ENCODE results near the gene CTNNBL1. TPM values are rescaled to one million over a fixed set of nuclear protein-coding genes. Genes with fewer than 3 reads are reported as not detected.

Gene CTNNBL1
- total and polyA plus RNA-seq, 2 experiments from 2014 or later: 27.6 to 55.0 TPM

GRCh38 chr20:37770908-37771307, 77.1 kb downstream of the CTNNBL1 start:
- H3K4me3 ChIP-seq: no peak overlapping the region
- H4K20me1 ChIP-seq (ENCODE audit: insufficient read depth, poor library complexity, severe bottlenecking): no peaks in the 10 kb centered on the region
- no peaks in the 10 kb centered on the region for H3K79me2 ChIP-seq
- 91% methylated on average over 5 of the region's 5 CpGs for WGBS (ENCODE audit: low lambda C conversion rate, missing lambda C conversion rate)
- no peaks in the 10 kb centered on the region for H3K27me3 ChIP-seq
- no peak overlapping the region for H3K27ac ChIP-seq
- no peak for DNase-seq (ENCODE audit: low spot score)
- no peaks in the 10 kb centered on the region for H3K9me3 ChIP-seq (ENCODE audit: low read depth)
- H3K9me2 ChIP-seq (replicated peaks; ENCODE audit: insufficient read depth): no peaks in the 10 kb centered on the region
- H3K36me3 ChIP-seq (replicated peaks; ENCODE audit: insufficient read depth, low read depth): no peaks in the 10 kb centered on the region
- H2AFZ ChIP-seq: no peak overlapping the region
- TF ChIP-seq EZH2 (IDR thresholded peaks at IDR 0.05; ENCODE audit: borderline replicate concordance): no peak
- no peak for TF ChIP-seq CTCF (IDR thresholded peaks at IDR 0.05; ENCODE audit: poor library complexity)
- no peak for TF ChIP-seq EZH2phosphoT487 (IDR thresholded peaks at IDR 0.05; ENCODE audit: low read depth, severe bottlenecking, unreplicated experiment)
- H3K4me2 ChIP-seq: no peak overlapping the region
- no peaks in the 10 kb centered on the region for H3K4me1 ChIP-seq (ENCODE audit: insufficient read depth)

GRCh38 chr20:37773291-37773826, 79.5 kb downstream of the CTNNBL1 start:
- DNase-seq (ENCODE audit: low spot score): no peak
- H3K4me2 ChIP-seq: no peak overlapping the region
- no peak overlapping the region for H3K4me3 ChIP-seq
- no peaks in the 10 kb centered on the region for H3K4me1 ChIP-seq (ENCODE audit: insufficient read depth)
- H3K27me3 ChIP-seq: no peaks in the 10 kb centered on the region
- no peak overlapping the region for H2AFZ ChIP-seq
- H3K9me2 ChIP-seq (replicated peaks; ENCODE audit: insufficient read depth): no peaks in the 10 kb centered on the region
- H4K20me1 ChIP-seq (ENCODE audit: insufficient read depth, poor library complexity, severe bottlenecking): no peaks in the 10 kb centered on the region
- no peak overlapping the region for H3K27ac ChIP-seq
- TF ChIP-seq EZH2phosphoT487 (IDR thresholded peaks at IDR 0.05; ENCODE audit: low read depth, severe bottlenecking, unreplicated experiment) (no peak), EZH2 (IDR thresholded peaks at IDR 0.05; ENCODE audit: borderline replicate concordance) (no peak), CTCF (IDR thresholded peaks at IDR 0.05; ENCODE audit: poor library complexity) (no peak)
- H3K79me2 ChIP-seq: no peaks in the 10 kb centered on the region
- no peaks in the 10 kb centered on the region for H3K36me3 ChIP-seq (replicated peaks; ENCODE audit: insufficient read depth, low read depth)
- WGBS (ENCODE audit: low lambda C conversion rate, missing lambda C conversion rate): 89% methylated on average over 1 of the region's 1 CpG
- H3K9me3 ChIP-seq (ENCODE audit: low read depth): no peaks in the 10 kb centered on the region

- TF ChIP-seq EZH2 (IDR thresholded peaks at IDR 0.05; ENCODE audit: borderline replicate concordance) (no peak), EZH2phosphoT487 (IDR thresholded peaks at IDR 0.05; ENCODE audit: low read depth, severe bottlenecking, unreplicated experiment) (no peak), CTCF (IDR thresholded peaks at IDR 0.05; ENCODE audit: poor library complexity) (no peak)
- Histone ChIP-seq H3K27me3 (no peaks in the 10 kb centered on the region), H3K4me2 (no peak overlapping the region), H3K4me3 (no peak overlapping the region), H3K9me2 (replicated peaks; ENCODE audit: insufficient read depth) (no peaks in the 10 kb centered on the region), H3K4me1 (ENCODE audit: insufficient read depth) (no peaks in the 10 kb centered on the region), H4K20me1 (ENCODE audit: insufficient read depth, poor library complexity, severe bottlenecking) (no peaks in the 10 kb centered on the region), H3K36me3 (replicated peaks; ENCODE audit: insufficient read depth, low read depth) (no peaks in the 10 kb centered on the region), H2AFZ (no peak overlapping the region), H3K27ac (no peak overlapping the region), H3K9me3 (ENCODE audit: low read depth) (no peaks in the 10 kb centered on the region), H3K79me2 (no peaks in the 10 kb centered on the region)
- WGBS (ENCODE audit: low lambda C conversion rate, missing lambda C conversion rate): 95% methylated on average over 5 of the region's 5 CpGs
- DNase-seq (ENCODE audit: low spot score): no peak
These were observed 80.3 kb downstream of the CTNNBL1 start for GRCh38 chr20:37774156-37774555.

Measured in hepatocyte (in vitro differentiated cells).